Stimulated activated CD4-positive, alpha-beta T cell treated with anti-CD3 and anti-CD28 coated beads, TNF-alpha, amount 100 ng/mL, for 4 hours (primary cell): Measurements from ENCODE around the gene MCAT.

Experiments
- DNase-seq, 3 experiments: peaks; one replicate each; pipeline ENCODE4 v3.0.0-alpha.2; 2020; ENCODE audit warnings: low read depth in 3 of 3

Gene MCAT

GRCh38 chr22:43172191-43172590 is 29.0 kb upstream of the MCAT start:
- no peak for DNase-seq

- no peak for DNase-seq
Observed at GRCh38 chr22:43171607-43172006, 28.4 kb upstream of the MCAT start.

- no peak for DNase-seq
Observed at GRCh38 chr22:43171019-43171491, 27.9 kb upstream of the MCAT start.

GRCh38 chr22:43170131-43170480 is 26.9 kb upstream of the MCAT start:
- no peak for DNase-seq

GRCh38 chr22:43169310-43170130 is 26.3 kb upstream of the MCAT start:
- DNase-seq = no peak

- DNase-seq = no peak
Observed at GRCh38 chr22:43168471-43169309, 25.5 kb upstream of the MCAT start.

- DNase-seq = no peak
Observed at GRCh38 chr22:43167001-43167589, 23.9 kb upstream of the MCAT start.

GRCh38 chr22:43166132-43166930 is 23.1 kb upstream of the MCAT start:
- no peak for DNase-seq

GRCh38 chr22:43164636-43165035 is 21.4 kb upstream of the MCAT start:
- DNase-seq = no peak

- no peak for DNase-seq
Observed at GRCh38 chr22:43163241-43163795, 20.1 kb upstream of the MCAT start.

GRCh38 chr22:43162412-43163150 is 19.4 kb upstream of the MCAT start:
- no peak for DNase-seq

- no peak for DNase-seq
Observed at GRCh38 chr22:43160497-43161126, 17.4 kb upstream of the MCAT start.

GRCh38 chr22:43159484-43160178 is 16.4 kb upstream of the MCAT start:
- no peak for DNase-seq

GRCh38 chr22:43158778-43159483 is 15.7 kb upstream of the MCAT start:
- no peak for DNase-seq

GRCh38 chr22:43157874-43158546 is 14.8 kb upstream of the MCAT start:
- no peak for DNase-seq

- DNase-seq = no peak
Observed at GRCh38 chr22:43156413-43156812, 13.2 kb upstream of the MCAT start.

- no peak for DNase-seq
Observed at GRCh38 chr22:43155789-43156188, 12.6 kb upstream of the MCAT start.

GRCh38 chr22:43154887-43155536 is 11.8 kb upstream of the MCAT start:
- DNase-seq = no peak
